Astrocyte of the spinal cord (primary cell): ENCODE results near the gene SRP54.

Experiments
- DNase-seq: peaks from one replicate; pipeline ENCODE4 v3.0.0; 2011; ENCODE audit warnings: low read depth, low spot score
- H3K4me3 ChIP-seq: 2 replicates; pipeline ENCODE4 v1.5.1; 2011; ENCODE audit warnings: low read depth, mild to moderate bottlenecking, low read length, moderate library complexity
- in situ Hi-C: cut with HindIII; loops from 2 replicates; pipeline ENCODE4 v1.10.0; 2017; ENCODE audit warnings: low sequenced_read_pairs
- TF ChIP-seq, protein P1 (sequence below): IDR thresholded peaks from 2 replicates; pipeline ENCODE4 v1.5.1; 2012; ENCODE audit warnings: low read depth, mild to moderate bottlenecking, low read length, inconsistent platforms

SRP54 gene

DNA sequence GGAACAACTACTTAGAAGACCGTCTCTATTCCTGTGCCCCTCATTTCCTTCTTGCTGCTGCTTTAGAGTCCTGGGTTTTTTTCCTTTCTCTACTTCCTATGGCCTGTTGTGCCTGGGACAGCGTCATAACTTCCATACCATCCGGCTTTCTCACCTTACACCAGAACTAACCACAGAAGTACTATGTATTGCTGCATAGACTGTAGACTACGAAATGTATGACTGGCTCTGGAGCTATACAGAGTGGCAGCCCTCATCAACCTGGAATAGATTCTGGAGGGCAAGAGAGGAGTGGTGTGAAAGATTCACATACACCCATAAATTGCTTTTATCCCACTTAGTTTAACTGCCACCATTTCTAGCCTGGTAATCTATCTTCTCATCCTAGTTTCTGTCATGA, 16.9 kb upstream of the SRP54 start:
- DNase-seq, result no peak
- in situ Hi-C loops, result no loop called here
- TF ChIP-seq, protein P1, sequence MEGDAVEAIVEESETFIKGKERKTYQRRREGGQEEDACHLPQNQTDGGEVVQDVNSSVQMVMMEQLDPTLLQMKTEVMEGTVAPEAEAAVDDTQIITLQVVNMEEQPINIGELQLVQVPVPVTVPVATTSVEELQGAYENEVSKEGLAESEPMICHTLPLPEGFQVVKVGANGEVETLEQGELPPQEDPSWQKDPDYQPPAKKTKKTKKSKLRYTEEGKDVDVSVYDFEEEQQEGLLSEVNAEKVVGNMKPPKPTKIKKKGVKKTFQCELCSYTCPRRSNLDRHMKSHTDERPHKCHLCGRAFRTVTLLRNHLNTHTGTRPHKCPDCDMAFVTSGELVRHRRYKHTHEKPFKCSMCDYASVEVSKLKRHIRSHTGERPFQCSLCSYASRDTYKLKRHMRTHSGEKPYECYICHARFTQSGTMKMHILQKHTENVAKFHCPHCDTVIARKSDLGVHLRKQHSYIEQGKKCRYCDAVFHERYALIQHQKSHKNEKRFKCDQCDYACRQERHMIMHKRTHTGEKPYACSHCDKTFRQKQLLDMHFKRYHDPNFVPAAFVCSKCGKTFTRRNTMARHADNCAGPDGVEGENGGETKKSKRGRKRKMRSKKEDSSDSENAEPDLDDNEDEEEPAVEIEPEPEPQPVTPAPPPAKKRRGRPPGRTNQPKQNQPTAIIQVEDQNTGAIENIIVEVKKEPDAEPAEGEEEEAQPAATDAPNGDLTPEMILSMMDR, result no peak
- H3K4me3 ChIP-seq, result no peak overlapping the region

DNA sequence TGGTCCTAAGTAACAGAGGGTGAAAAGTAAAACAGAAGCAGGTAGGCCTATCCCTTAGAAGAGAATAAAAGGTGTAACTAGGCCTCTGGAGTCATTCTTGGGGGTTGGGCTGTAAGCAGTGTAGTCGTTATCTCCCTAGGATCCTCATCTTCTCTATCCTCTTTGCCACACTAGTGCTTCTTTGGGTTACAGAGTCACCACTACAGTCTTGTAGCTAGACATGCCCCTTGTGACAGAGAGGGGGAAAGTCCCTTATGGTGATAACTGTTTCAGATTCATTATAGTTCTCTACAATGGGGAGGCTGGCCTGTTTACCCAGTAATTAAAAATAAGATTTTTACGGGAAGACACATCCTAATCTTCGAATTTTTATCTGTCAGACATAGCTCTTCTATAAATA, 16.4 kb upstream of the SRP54 start:
- no peak overlapping the region for H3K4me3 ChIP-seq
- in situ Hi-C loops, result no loop called here
- no peak for DNase-seq
- TF ChIP-seq, protein P1, result no peak

DNA sequence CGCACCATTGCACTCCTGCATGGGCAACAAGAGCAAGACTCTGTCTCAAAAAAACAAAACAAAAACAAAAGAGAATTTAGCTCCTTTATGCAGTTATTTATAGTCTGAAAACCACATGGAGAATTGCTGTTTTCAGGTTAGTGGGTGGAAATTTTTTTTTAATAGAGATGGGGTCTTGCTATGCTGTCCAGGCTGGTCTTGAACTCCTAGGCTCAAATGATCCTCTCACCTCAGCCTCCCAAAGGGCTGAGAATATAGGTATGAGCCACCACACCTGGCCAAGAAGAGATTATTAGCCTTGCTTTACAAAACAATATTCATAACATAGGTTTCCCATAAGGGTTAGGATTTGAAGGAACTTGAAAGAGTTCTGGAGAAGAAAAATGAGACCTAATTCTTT, 12.1 kb upstream of the SRP54 start:
- H3K4me3 ChIP-seq, result no peak overlapping the region
- no peak for DNase-seq
- TF ChIP-seq, protein P1, result no peak
- in situ Hi-C loops, result no loop called here

DNA sequence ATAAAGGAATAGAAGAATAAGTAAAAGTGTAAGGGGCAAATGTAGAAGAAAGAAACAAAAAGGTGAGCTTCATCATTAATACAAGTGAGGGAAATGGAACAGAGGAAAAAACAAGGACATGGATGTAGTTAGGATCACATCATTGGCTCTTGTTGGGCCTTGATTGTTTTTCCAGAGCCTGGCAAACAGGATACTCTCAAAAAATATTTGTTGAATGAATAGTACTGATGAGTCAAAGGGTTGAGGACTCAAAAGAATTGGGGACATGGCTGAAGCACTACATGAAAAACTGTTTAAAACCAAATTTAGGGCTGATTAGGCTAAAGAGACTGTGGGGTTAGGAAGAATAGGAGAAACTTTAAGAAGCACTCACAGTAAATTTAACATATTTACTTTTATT, 11.4 kb upstream of the SRP54 start:
- TF ChIP-seq, protein P1, result no peak
- H3K4me3 ChIP-seq, result no peak overlapping the region
- in situ Hi-C loops, result no loop called here
- no peak for DNase-seq

DNA sequence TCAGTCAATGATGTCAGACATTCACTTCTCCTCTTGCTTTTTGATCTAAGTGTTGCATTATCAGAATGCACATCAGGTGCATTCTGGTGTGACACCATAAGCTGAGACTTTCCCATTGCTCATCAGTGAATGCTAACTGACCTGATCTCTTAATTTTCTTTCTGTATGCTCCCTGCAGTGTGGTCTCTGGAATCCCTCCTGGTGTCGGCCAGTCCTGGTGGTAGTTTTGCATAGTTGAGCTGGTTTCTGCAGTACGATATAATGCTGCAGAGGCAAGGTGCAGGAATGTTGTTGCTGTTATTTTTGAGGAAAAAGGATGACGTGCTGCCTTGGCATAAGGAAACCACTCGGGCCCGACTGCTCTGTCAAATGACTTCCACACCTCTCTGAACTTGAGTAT, 11.0 kb upstream of the SRP54 start:
- TF ChIP-seq, protein P1, result no peak
- in situ Hi-C loops, result no loop called here
- peak; percentile 58 for DNase-seq
- H3K4me3 ChIP-seq, result no peak overlapping the region

DNA sequence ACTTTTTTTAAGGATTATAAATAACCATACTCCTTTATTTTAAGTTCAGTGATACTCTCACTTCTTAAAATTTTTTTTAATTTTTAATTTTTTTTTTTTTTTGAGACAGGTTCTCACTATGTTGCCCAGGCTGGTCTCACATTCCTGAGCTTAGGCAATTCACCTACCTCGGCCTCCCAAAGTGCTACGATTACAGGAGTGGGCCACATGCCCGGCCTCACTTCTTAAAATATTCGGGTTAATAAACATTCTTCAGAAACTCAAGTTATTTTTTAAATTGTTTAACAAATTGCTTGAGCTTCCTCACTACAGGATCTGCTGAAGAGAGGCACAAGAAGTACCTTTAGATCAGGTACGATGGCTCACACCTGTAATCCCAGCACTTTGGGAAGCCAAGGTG, 4.3 kb upstream of the SRP54 start:
- in situ Hi-C loops, result no loop called here
- no peak for DNase-seq
- TF ChIP-seq, protein P1, result no peak
- no peak overlapping the region for H3K4me3 ChIP-seq

DNA sequence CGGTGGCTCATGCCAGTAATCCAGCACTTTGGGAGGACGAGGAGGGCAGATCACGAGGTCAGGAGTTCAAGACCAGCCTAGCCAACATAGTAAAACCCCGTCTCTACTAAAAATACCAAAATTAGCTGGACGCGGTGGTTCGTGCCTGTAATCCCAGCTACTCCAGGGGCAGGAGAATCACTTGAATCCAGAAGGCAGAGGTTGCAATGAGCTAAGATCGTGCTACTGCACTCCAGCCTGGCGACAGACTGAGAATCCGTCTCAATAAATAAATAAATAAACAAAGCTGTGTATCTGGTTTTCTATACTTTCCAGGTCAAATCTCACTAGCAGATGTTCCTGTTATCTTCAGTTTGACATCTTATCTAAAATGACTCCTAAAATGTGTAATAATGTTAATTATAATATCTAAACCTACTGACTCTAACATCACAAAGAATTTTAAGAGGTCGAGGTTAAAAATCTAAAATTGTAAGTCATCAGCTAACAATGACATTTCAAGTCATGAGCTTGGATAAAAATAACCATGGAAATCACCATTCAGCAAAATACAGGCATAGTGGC, 2.4 kb upstream of the SRP54 start:
- H3K4me3 ChIP-seq, result peak overlapping the region; percentile 87
- DNase-seq, result no peak
- in situ Hi-C loops, result no loop called here
- TF ChIP-seq, protein P1, result no peak
